Fibroblast of skin of right quadriceps (primary cell): ENCODE measurements around the gene NIT2.
A peak's percentile ranks its signal among the peaks of the same experiment; 100 is the strongest.
"Not testable (repeated sequence)": the region's sequence is repeated elsewhere in the genome, so short reads cannot be mapped to it uniquely, and the experiment has no call there.

Source experiments
- DNase-seq: peaks from one replicate; pipeline ENCODE4 v3.0.0-alpha.2; 2013

NIT2 gene

GRCh38 chr3:100339786-100340185 is 5.2 kb downstream of the NIT2 start:
- DNase-seq: no peak

- no peak for DNase-seq
These were observed 6.0 kb downstream of the NIT2 start for GRCh38 chr3:100340527-100340926.

- DNase-seq: no peak
These were observed 14.2 kb downstream of the NIT2 start for GRCh38 chr3:100348727-100349126.

DNA sequence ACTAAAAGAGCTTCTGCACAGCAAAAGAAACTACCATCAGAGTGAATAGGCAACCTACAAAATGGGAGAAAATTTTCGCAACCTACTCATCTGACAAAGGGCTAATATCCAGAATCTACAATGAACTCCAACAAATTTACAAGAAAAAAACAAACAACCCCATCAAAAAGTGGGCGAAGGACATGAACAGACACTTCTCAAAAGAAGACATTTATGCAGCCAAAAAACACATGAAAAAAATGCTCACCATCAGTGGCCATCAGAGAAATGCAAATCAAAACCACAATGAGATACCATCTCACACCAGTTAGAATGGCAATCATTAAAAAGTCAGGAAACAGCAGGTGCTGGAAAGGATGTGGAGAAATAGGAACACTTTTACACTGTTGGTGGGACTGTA is 17.2 kb downstream of the NIT2 start:
- DNase-seq: not testable (repeated sequence)

- peak; percentile 82 for DNase-seq
These were observed 18.0 kb downstream of the NIT2 start for GRCh38 chr3:100352296-100353231.

- no peak for DNase-seq
These were observed 20.3 kb downstream of the NIT2 start for GRCh38 chr3:100354850-100355249.

- DNase-seq: no peak
These were observed 23.9 kb downstream of the NIT2 start for GRCh38 chr3:100358413-100358812.

DNA sequence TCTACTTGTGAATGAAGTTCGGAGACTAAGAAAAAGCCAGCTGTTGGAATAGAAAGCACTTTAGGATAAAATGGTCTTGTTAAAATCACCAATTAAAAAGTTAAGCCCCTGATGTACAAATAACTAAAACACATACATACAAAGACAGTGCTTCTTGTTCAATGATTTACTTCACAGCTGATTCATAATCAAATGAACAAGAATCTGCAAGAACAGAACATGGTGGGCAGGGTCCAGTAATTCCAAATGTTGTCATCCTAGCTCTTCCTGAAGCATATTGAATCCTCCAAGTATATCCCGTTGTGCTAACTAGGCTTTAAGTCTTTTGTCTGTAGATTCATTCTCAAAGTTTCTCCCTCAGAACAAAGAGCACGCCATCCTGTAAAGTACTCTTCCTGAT is 24.5 kb downstream of the NIT2 start:
- DNase-seq: no peak

DNA sequence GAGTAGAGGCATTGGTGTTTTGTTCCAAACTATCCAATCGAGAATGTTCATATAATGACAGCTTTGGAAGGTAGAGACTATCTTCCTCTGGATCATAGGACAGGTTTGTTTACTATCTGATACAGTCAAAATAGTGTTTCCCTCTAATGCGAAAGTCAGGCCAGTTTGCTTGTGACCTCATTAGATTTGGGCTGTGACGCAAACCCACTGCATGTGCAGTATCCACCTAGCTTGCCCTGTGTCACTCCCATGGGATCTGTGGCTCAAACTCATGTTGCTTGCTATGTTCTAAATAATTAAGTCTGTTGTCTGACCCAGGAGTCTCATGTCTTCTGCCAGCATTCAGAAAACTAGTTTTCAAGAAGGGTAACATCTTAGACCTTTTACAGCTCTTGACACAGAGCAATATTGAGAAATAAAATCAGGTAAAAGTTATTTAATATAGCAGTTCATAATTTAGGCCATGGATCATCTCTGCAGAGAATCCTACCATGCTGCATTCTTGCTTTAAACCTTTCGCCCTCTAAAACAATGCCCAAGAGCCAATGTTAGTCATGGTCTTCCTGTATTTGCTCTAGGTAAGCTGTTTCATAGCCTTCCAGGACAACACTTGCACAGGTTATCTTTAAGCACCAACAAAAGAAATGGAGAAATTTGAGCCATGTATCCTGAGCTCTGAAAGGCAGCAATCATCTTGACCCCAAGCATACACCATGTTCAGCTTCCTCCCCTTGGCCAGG is 26.4 kb downstream of the NIT2 start:
- no peak for DNase-seq

GRCh38 chr3:100361897-100362296 is 27.3 kb downstream of the NIT2 start:
- no peak for DNase-seq

DNA sequence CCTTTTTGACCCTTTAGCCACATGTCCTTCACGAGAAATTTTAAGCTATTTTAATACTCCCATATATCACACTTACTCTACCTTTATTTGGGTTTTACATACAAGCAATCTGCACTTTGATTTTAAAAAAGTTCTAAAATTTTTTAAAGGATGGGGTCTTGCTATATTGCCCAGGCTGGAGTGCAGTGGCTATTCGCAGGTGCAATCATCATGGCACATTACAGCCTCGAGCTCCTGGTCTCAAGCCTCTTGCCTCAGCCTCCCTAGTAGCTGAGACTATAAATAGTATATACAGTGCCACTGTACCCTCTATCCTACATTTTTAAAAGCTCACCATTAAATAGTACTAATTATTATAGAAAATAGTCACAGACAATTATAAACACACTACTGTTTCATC is 29.9 kb downstream of the NIT2 start:
- DNase-seq: no peak

DNA sequence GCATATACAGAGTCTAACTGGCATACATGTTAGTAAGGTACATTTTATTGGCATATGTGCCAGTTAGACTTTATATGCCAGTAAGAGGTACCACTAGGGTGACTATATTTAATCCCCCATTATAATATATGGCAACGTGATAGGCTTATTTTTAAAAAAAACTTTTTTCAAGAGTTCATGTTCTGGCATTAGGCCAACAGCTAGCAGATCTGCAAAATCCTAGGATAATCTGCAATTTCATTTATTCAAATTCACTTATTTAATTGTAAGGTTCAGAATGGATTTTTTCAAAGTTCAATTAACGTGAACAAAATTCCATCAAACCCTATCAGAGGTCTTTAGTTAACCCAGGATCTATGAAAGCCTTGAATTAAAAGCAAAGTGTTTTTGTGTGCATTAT is 31.9 kb downstream of the NIT2 start:
- DNase-seq: no peak

GRCh38 chr3:100368441-100368840 is 33.9 kb downstream of the NIT2 start:
- DNase-seq: no peak

DNA sequence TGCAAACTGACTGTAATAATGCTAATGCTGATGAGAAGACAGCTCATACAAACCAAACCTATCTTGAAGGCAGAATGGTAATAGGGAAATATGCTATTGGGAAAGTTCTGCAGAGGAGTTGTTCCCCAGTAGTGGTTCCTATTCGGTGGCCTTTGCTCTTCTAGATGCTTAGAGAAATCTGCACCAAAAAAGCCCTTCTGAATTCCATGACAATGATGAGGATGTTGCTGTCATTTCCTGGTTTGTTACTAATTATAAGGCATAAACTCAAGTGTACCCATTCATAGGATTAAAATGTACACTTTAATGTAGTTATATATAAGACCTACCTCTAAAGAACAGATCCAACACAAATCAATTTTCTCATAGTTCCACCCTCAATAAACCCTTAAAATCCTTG is 36.2 kb downstream of the NIT2 start:
- DNase-seq: peak; percentile 24

DNA sequence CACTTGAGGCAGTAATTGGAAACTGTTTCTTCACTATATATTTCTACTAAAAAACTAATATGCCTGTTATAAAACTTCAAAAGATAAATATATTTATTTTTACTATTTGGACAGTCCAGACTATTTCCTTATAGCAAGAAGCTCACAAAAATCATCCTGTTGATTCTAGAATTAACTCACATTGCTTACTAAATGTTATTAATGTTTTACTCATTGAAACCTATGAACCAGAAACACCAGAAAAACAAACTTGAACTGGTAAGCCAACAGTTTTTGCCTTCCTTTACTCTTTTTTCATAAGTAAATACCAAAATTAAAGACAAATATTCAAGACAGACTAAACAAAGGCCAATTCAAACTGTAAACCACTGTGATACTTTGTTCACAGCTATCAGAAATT is 40.0 kb downstream of the NIT2 start:
- DNase-seq: no peak

GRCh38 chr3:100376301-100376700 is 41.7 kb downstream of the NIT2 start:
- DNase-seq: no peak

DNA sequence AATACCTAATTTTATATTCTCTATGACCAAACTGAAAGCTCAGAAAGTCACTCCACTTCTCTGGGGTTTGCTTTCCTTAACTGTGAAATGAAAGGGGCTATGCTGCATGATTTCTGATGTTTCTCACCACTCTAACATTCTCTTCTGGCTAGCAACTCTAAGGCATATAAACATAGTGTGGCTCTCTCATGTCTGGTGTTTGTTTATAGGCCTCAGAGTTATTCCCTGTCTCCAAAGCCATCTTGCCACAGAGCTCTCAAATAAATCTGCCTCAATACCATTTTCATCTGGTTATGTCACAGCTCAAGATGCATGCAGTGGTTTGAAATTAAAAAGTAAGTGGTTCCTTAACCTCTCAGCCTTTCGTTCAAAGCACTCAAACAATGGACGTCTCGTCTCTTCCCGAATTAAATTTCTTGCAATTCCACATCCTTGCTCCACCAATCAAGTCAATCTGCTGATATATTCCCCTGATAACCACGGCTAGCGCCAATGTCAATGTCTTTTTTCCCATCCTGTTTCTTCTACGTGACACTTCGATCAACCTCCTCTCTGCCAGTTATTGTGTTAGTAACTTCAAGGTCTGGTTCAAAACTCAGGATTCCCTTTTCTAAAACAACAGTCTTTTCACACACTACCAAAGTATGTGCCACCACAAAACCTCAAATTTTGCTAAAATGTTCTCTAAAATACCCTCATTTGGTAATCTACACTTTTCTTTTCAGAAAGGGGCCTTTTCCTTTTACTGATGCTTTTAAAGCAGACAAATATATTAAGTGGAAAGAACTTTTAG is 50.4 kb downstream of the NIT2 start:
- DNase-seq: no peak

- DNase-seq: no peak
These were observed 52.0 kb downstream of the NIT2 start for GRCh38 chr3:100386437-100387074.

GRCh38 chr3:100389025-100389424 is 54.5 kb downstream of the NIT2 start:
- no peak for DNase-seq

GRCh38 chr3:100395679-100396431 is 61.3 kb downstream of the NIT2 start:
- DNase-seq: no peak

DNA sequence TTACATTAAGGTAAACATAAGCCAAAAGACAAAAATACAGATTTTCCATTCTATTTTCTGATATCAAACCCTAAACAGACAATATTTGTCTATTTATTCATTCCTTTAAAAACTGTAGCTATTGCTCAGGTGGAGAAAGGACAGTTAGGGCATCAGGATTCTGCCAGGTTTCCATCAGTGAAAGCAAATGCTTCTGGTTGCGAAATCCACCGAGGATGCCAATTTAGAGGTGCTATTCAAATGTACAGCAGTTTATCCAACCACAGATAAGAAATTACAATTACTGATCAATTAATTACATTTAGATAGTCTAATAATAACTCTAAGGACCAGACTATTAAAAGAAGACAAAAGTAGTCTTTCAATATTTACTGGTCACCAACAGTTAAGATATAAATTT is 62.4 kb downstream of the NIT2 start:
- no peak for DNase-seq
